IMR-90 (cell line): ENCODE results near the gene ITLN1. TPM values are rescaled to one million over a fixed set of nuclear protein-coding genes. Genes with fewer than 3 reads are reported as not detected.

Experiments used
- ATAC-seq: fragments of 200-7000 bp; cut with Tn5 transposase; 2 replicates; pipeline ENCODE4 v1.9.1; 2020; ENCODE audit warnings: low read depth, mild to moderate bottlenecking, moderate library complexity
- BruUV-seq: library from RNA; stranded (reverse); fragments of 400-500 nt; replicated peaks from 2 replicates; lab custom pipeline; 2021; lab: Mats Ljungman, UMichigan
- CTCF ChIA-PET: fragments of 300-600 bp; formaldehyde crosslinking; extraction: SDS; loops from one replicate; lab custom pipeline; 2021; ENCODE audit warnings: antibody characterized with exemption; lab: Yijun Ruan, JAX
- POLR2A ChIA-PET: fragments of 300-600 bp; sonication (Branson Sonifier 250); formaldehyde crosslinking; loops from one replicate; lab custom pipeline; 2022; ENCODE audit warnings: antibody characterized with exemption; ENCODE audit not compliant: unreplicated experiment; lab: Charles Lee
- DNase-seq: peaks from one replicate; pipeline ENCODE4 v3.0.0; 2013
- H2AFZ ChIP-seq: replicated peaks from 2 replicates; pipeline ENCODE3; 2013; ENCODE audit warnings: low read length, mild to moderate bottlenecking; ENCODE audit not compliant: poor library complexity
- H2AK5ac ChIP-seq: 2 replicates; pipeline ENCODE4 v1.6.1; 2013; ENCODE audit warnings: low read depth, low read length, inconsistent platforms
- H2AK9ac ChIP-seq: replicated peaks from 2 replicates; pipeline ENCODE3; 2013; ENCODE audit warnings: mild to moderate bottlenecking, low read depth, low read length, moderate library complexity; ENCODE audit not compliant: poor library complexity
- H2BK120ac ChIP-seq: 2 replicates; pipeline ENCODE4 v1.6.1; 2013; ENCODE audit warnings: low read depth, low read length, inconsistent platforms
- H2BK15ac ChIP-seq: 3 replicates; pipeline ENCODE4 v1.6.1; 2013; ENCODE audit warnings: low read depth, low read length, inconsistent platforms
- H2BK20ac ChIP-seq: 2 replicates; pipeline ENCODE4 v1.6.1; 2013; ENCODE audit warnings: low read depth, mild to moderate bottlenecking, inconsistent platforms, low read length, moderate library complexity
- H2BK5ac ChIP-seq: 2 replicates; pipeline ENCODE4 v1.6.1; 2013; ENCODE audit warnings: mild to moderate bottlenecking, low read depth, low read length, inconsistent platforms; ENCODE audit not compliant: poor library complexity, severe bottlenecking
- H3K14ac ChIP-seq: replicated peaks from 2 replicates; pipeline ENCODE4 v1.6.1; 2013; ENCODE audit warnings: low read depth, low read length, inconsistent platforms
- H3K18ac ChIP-seq: 2 replicates; pipeline ENCODE4 v1.6.1; 2013; ENCODE audit warnings: low read depth, low read length, control low read depth
- H3K23ac ChIP-seq: 2 replicates; pipeline ENCODE4 v1.6.1; 2013; ENCODE audit warnings: low read depth, low read length, inconsistent platforms
- H3K27ac ChIP-seq: 2 replicates; pipeline ENCODE4 v1.5.1; 2013; ENCODE audit warnings: mild to moderate bottlenecking, control low read depth, low read length; ENCODE audit not compliant: insufficient read depth
- H3K27me3 ChIP-seq: 2 replicates; pipeline ENCODE4 v1.6.1; 2013; ENCODE audit warnings: low read length; ENCODE audit not compliant: control insufficient read depth, insufficient read depth
- H3K36me3 ChIP-seq: 2 replicates; pipeline ENCODE4 v1.6.1; 2013; ENCODE audit warnings: low read length, mixed read lengths; ENCODE audit not compliant: control insufficient read depth, insufficient read depth
- H3K4ac ChIP-seq: 2 replicates; pipeline ENCODE4 v1.6.1; 2013; ENCODE audit warnings: low read depth, low read length, inconsistent platforms
- H3K4me1 ChIP-seq: 2 replicates; pipeline ENCODE4 v1.6.1; 2013; ENCODE audit warnings: low read length, mixed read lengths; ENCODE audit not compliant: control insufficient read depth, insufficient read depth
- H3K4me2 ChIP-seq: 2 replicates; pipeline ENCODE4 v1.6.1; 2013; ENCODE audit warnings: low read depth, mild to moderate bottlenecking, control low read depth, low read length, moderate library complexity
- H3K4me3 ChIP-seq: 2 replicates; pipeline ENCODE4 v1.5.1; 2013; ENCODE audit warnings: low read depth, mild to moderate bottlenecking, control low read depth, low read length, moderate library complexity; ENCODE audit not compliant: insufficient read depth
- H3K56ac ChIP-seq: 2 replicates; pipeline ENCODE4 v1.6.1; 2013; ENCODE audit warnings: low read length, inconsistent platforms; ENCODE audit not compliant: insufficient read depth; ENCODE audit errors: extremely low read depth
- H3K79me1 ChIP-seq, 2 experiments: 2 replicates each; pipeline ENCODE4 v1.6.1; 2013; ENCODE audit warnings: low read length in 2 of 2, inconsistent platforms in 1 of 2, low read depth in 1 of 2
- H3K9ac ChIP-seq: 2 replicates; pipeline ENCODE4 v1.6.1; 2013; ENCODE audit warnings: low read depth, low read length, control low read depth
- H3K9me1 ChIP-seq: 2 replicates; pipeline ENCODE4 v1.6.1; 2013; ENCODE audit warnings: low read length, inconsistent platforms; ENCODE audit not compliant: insufficient read depth
- H3K9me3 ChIP-seq: 2 replicates; pipeline ENCODE4 v1.6.1; 2013; ENCODE audit warnings: low read length; ENCODE audit not compliant: control insufficient read depth, insufficient read depth
- H4K20me1 ChIP-seq: 2 replicates; pipeline ENCODE4 v1.6.1; 2013; ENCODE audit warnings: low read length, inconsistent platforms; ENCODE audit not compliant: insufficient read depth
- H4K5ac ChIP-seq: 2 replicates; pipeline ENCODE4 v1.6.1; 2013; ENCODE audit warnings: mild to moderate bottlenecking, low read depth, low read length, control low read depth
- H4K8ac ChIP-seq, 2 experiments: 2 replicates each; pipeline ENCODE4 v1.6.1; 2013; ENCODE audit warnings: low read depth in 2 of 2, low read length in 2 of 2, control low read depth in 1 of 2, inconsistent platforms in 1 of 2
- H4K91ac ChIP-seq: 2 replicates; pipeline ENCODE4 v1.6.1; 2013; ENCODE audit warnings: low read depth, low read length, inconsistent platforms; ENCODE audit not compliant: insufficient read depth
- CEBPB ChIP-seq: IDR thresholded peaks from 2 replicates; pipeline ENCODE4 v1.6.1; 2012; ENCODE audit warnings: low read depth, low read length, improper control_type of control experiment
- MXI1 ChIP-seq: IDR thresholded peaks from 2 replicates; pipeline ENCODE4 v1.6.1; 2012; ENCODE audit warnings: low read depth, mild to moderate bottlenecking, low read length, moderate library complexity, borderline replicate concordance
- RCOR1 ChIP-seq: IDR thresholded peaks from 2 replicates; pipeline ENCODE4 v1.6.1; 2012; ENCODE audit warnings: mild to moderate bottlenecking, low read length, improper control_type of control experiment; ENCODE audit not compliant: insufficient replicate concordance
- SMC3 ChIP-seq: fragments of 150-350 bp; IDR thresholded peaks from 2 replicates; pipeline ENCODE4 v1.6.1; 2016; ENCODE audit warnings: low read depth, mild to moderate bottlenecking, antibody characterized with exemption, low read length, moderate library complexity
- WGBS, 2 experiments: methylation state at CpG; one replicate each; pipeline versions ENCODE4 v1.1.5 to v1.1.7; 2013; ENCODE audit warnings: missing lambda C conversion rate in 2 of 2; ENCODE audit not compliant: insufficient read length in 1 of 2; ENCODE audit errors: extremely low coverage in 2 of 2; 5-methylcytosine and 5-hydroxymethylcytosine counted together
- dilution Hi-C: fragments of 300-500 bp; cut with HindIII; formaldehyde crosslinking; loops from one replicate; pipeline ENCODE4 v1.14.3; 2018; ENCODE audit warnings: low sequenced_read_pairs; ENCODE audit not compliant: unreplicated experiment
- in situ Hi-C: fragments of 300-500 bp; cut with MboI; formaldehyde crosslinking; loops from 3 replicates; pipeline ENCODE4 v1.14.3; 2019; ENCODE audit warnings: low sequenced_read_pairs, inconsistent platforms, mixed read lengths
- intact Hi-C: fragments of 100-400 bp; cut with micrococcal nuclease; formaldehyde crosslinking; loops from 2 replicates; pipeline ENCODE4 v1.10.0; 2022
- polyA plus RNA-seq, 3 experiments: library from polyadenylated mRNA; depleted of rRNA; stranded (reverse); fragments of >200 nt; gene quantifications; 2 replicates each; pipeline ENCODE4 v1.2.3, GENCODE V29; 2012; ENCODE audit warnings: low replicate concordance in 1 of 3
- total RNA-seq: library from RNA; depleted of rRNA; stranded (reverse); fragments of >200 nt; gene quantifications from 2 replicates; pipeline ENCODE4 v1.2.3, GENCODE V29; 2012
- TF ChIP-seq, protein P1 (sequence below): conservative IDR thresholded peaks from 2 replicates; pipeline ENCODE4 v1.5.1; 2012; ENCODE audit warnings: mild to moderate bottlenecking, low read depth, low read length, improper control_type of control experiment
- TF ChIP-seq, protein P2 (sequence below): fragments of 150-350 bp; IDR thresholded peaks from 2 replicates; pipeline ENCODE4 v1.6.1; 2016; ENCODE audit warnings: low read depth, mild to moderate bottlenecking, low read length, moderate library complexity, borderline replicate concordance

The ITLN1 gene
- total and polyA plus RNA-seq, 2 of the 4 experiments (the other 2 are of a cell fraction) = not detected

DNA sequence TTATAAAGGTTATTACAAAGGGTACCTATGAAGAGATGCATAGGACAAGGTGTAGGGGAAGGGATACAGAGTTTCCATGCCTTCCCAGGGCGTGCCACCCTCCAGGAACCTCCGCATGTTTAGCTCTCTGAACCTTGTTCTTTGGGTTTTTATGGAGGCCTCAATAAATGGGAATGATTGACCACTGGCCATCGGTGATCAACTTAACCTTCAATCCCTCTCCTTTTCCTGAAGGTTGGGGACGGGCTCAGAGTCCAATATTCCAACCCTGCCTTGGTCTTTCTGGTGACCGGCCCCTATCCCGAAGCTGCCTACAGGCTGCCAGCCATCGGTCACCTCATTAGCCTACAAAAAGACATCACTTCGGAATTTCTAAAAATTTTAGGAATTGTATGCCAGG, 34.0 kb downstream of the ITLN1 start:
- no peak overlapping the region for H2AK9ac ChIP-seq
- H3K23ac ChIP-seq = no peak overlapping the region
- no peaks in the 10 kb centered on the region for H3K36me3 ChIP-seq
- H3K4me2 ChIP-seq = no peak overlapping the region
- no peak overlapping the region for H2BK15ac ChIP-seq
- CTCF ChIA-PET = no interaction called here
- H3K79me1 ChIP-seq = no peaks in the 10 kb centered on the region
- TF ChIP-seq, protein P1, sequence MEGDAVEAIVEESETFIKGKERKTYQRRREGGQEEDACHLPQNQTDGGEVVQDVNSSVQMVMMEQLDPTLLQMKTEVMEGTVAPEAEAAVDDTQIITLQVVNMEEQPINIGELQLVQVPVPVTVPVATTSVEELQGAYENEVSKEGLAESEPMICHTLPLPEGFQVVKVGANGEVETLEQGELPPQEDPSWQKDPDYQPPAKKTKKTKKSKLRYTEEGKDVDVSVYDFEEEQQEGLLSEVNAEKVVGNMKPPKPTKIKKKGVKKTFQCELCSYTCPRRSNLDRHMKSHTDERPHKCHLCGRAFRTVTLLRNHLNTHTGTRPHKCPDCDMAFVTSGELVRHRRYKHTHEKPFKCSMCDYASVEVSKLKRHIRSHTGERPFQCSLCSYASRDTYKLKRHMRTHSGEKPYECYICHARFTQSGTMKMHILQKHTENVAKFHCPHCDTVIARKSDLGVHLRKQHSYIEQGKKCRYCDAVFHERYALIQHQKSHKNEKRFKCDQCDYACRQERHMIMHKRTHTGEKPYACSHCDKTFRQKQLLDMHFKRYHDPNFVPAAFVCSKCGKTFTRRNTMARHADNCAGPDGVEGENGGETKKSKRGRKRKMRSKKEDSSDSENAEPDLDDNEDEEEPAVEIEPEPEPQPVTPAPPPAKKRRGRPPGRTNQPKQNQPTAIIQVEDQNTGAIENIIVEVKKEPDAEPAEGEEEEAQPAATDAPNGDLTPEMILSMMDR = no peak
- no peak for TF ChIP-seq RCOR1
- TF ChIP-seq CEBPB = no peak
- no peak for TF ChIP-seq MXI1
- TF ChIP-seq, protein P2, sequence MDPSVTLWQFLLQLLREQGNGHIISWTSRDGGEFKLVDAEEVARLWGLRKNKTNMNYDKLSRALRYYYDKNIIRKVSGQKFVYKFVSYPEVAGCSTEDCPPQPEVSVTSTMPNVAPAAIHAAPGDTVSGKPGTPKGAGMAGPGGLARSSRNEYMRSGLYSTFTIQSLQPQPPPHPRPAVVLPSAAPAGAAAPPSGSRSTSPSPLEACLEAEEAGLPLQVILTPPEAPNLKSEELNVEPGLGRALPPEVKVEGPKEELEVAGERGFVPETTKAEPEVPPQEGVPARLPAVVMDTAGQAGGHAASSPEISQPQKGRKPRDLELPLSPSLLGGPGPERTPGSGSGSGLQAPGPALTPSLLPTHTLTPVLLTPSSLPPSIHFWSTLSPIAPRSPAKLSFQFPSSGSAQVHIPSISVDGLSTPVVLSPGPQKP = no peak
- no peak for TF ChIP-seq SMC3
- H3K27ac ChIP-seq = no peak overlapping the region
- 17% methylated on average over 1 of the region's 8 CpGs; no CpG with 5 or more reads in 1 of the 2 experiments for WGBS, 2 experiments
- no peak overlapping the region for H2BK120ac ChIP-seq
- no peak overlapping the region for H3K4ac ChIP-seq
- intact Hi-C loops (no loop called here), dilution Hi-C loops (no loop called here), in situ Hi-C loops (no loop called here)
- no peak for DNase-seq
- H3K4me3 ChIP-seq = no peak overlapping the region
- no peak overlapping the region for H4K91ac ChIP-seq
- no peaks in the 10 kb centered on the region for H4K20me1 ChIP-seq
- no peaks in the 10 kb centered on the region for H3K9me1 ChIP-seq
- H3K9me3 ChIP-seq = no peaks in the 10 kb centered on the region
- no peak overlapping the region for H3K9ac ChIP-seq
- POLR2A ChIA-PET = no interaction called here
- H3K4me1 ChIP-seq = no peaks in the 10 kb centered on the region
- no peak overlapping the region for H2AFZ ChIP-seq
- no peak overlapping the region for H4K8ac ChIP-seq
- no peaks in the 10 kb centered on the region for H3K27me3 ChIP-seq
- H3K14ac ChIP-seq = no peak overlapping the region
- H2BK20ac ChIP-seq = no peak overlapping the region
- H3K56ac ChIP-seq = no peak overlapping the region
- H3K18ac ChIP-seq = no peak overlapping the region
- no peak overlapping the region for H4K5ac ChIP-seq
- no peak overlapping the region for H2BK5ac ChIP-seq
- ATAC-seq = no peak
- H2AK5ac ChIP-seq = no peak overlapping the region
- no TSS peak for BruUV-seq
